GM12878 (cell line): ENCODE data around the gene CFHR4.

Experiments used
- CTCF ChIP-seq, 3 experiments: IDR thresholded peaks in 2 of 3; conservative IDR thresholded peaks in 1 of 3; 2 replicates each; pipeline ENCODE4 v1.5.1; 2011; ENCODE audit warnings: low read depth in 3 of 3, low read length in 3 of 3, mild to moderate bottlenecking in 3 of 3, control low read depth in 2 of 3, moderate library complexity in 2 of 3, inconsistent platforms in 1 of 3, mixed read lengths in 1 of 3; ENCODE audit not compliant: control insufficient read depth in 2 of 3, insufficient read depth in 1 of 3; ENCODE audit errors: extremely low read depth in 1 of 3
- DPF2 ChIP-seq: fragments of 450-650 bp; IDR thresholded peaks from 2 replicates; pipeline ENCODE4 v1.6.1; 2017; ENCODE audit warnings: mild to moderate bottlenecking
- EP300 ChIP-seq, 2 experiments: fragments of 150-350 bp in 1 of 2; IDR thresholded peaks; 2 replicates each; pipeline ENCODE4 v1.6.1; 2011 to 2012; ENCODE audit warnings: low read depth in 2 of 2, low read length in 2 of 2, borderline replicate concordance in 1 of 2, improper control_type of control experiment in 1 of 2, inconsistent platforms in 1 of 2; ENCODE audit not compliant: control insufficient read depth in 1 of 2
- POLR2AphosphoS5 ChIP-seq: IDR thresholded peaks from 2 replicates; pipeline ENCODE4 v1.6.1; 2011; ENCODE audit warnings: mild to moderate bottlenecking, low read length, inconsistent platforms
- SKIL ChIP-seq: fragments of 450-650 bp; IDR thresholded peaks from 2 replicates; pipeline ENCODE4 v1.6.1; 2017; ENCODE audit warnings: mild to moderate bottlenecking, low read depth, inconsistent platforms; ENCODE audit not compliant: poor library complexity, severe bottlenecking

- TF ChIP-seq CTCF (IDR thresholded peaks at IDR 0.05 in 2 of 3, conservative IDR thresholded peaks at IDR 0.05 in 1 of 3; ENCODE audit: control insufficient read depth in 2 of 3, extremely low read depth in 1 of 3, insufficient read depth in 1 of 3, low read depth in 3 of 3, low read length in 3 of 3): no peak
- TF ChIP-seq SKIL: no peak
- no peak for TF ChIP-seq DPF2
- no peak for TF ChIP-seq POLR2AphosphoS5
- TF ChIP-seq EP300 (IDR thresholded peaks at IDR 0.05; ENCODE audit: borderline replicate concordance in 1 of 2, control insufficient read depth in 1 of 2, low read depth in 2 of 2, low read length in 2 of 2): no peak
Measured at GRCh38 chr1:196902344-196902743, 14.5 kb downstream of the CFHR4 start.
